Tongue (tissue), 2 donors: ENCODE results near the gene NKAPD1. TPM values are rescaled to one million over a fixed set of nuclear protein-coding genes. Genes with fewer than 3 reads are reported as not detected.
"Not testable (repeated sequence)": the region's sequence is repeated elsewhere in the genome, so short reads cannot be mapped to it uniquely, and the experiment has no call there.

Experiments used
- DNase-seq: peaks from one replicate; pipeline ENCODE4 v3.0.0-alpha.2; 2015
- total RNA-seq: library from RNA; depleted of rRNA; stranded (reverse); fragments of >200 nt; gene quantifications from one replicate; pipeline ENCODE4 v1.2.3, GENCODE V29; 2014

Gene NKAPD1, protein sequence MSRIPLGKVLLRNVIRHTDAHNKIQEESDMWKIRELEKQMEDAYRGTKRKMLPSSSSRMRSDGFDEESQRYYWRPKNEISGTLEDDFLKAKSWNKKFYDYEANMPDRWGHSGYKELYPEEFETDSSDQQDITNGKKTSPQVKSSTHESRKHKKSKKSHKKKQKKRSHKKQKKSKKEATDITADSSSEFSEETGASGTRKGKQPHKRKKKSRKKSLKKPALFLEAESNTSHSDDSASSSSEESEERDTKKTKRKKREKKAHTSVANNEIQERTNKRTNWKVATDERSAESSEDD
- 31.1 TPM for total RNA-seq

DNA sequence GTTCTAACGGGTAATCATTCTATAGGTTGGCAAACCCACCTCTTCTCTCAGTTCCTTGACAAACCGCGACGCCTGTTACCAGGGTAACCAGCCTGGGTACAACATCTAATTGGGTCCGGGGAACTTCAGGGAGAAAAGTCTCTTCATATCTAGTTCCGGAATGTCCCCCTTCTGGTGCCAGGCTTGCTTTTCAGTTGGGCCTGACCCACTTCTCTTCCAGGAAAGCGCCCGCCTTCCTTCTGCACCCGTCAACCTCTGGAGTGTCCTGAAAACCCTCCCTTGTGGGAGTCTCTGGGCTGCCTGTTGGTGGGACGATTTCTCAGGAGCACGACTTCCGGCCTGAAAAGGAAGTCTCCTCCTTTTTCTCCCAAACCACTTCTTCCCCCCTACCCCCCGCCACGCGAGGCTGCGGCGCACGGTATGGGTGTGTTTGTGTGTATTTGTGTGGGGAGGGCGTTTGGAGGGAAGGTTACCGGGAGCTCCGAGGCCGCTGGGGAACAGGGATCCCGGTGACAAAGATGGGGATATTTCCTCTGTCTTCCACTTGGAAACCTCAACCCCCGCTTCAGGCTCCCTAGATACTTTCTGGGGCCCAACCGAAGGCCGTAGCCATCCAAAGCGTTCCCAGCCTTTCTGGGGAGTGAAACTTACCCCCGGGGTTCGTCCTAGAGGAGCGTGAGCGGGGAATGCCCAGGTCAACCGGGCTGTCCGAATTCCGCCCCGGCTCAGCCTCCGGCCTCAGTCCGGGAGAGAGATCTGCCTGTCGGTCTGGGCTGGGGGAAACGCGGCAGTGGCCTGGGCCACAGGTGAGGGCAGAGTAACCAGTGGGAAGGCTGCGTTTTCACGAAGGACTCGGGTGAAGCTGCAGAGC, at the start of gene NKAPD1, which contains the start of gene PIH1D2:
Gene NKAPD1 (plus strand): TSS at position 359 of the 871 bp plus-strand sequence. CDS start 1,276 bp downstream, outside the sequence.
Gene PIH1D2 (minus strand): TSS at position 77 of the 871 bp plus-strand sequence. CDS start 843 bp downstream, outside the sequence.
- DNase-seq, result peak; percentile 91

DNA sequence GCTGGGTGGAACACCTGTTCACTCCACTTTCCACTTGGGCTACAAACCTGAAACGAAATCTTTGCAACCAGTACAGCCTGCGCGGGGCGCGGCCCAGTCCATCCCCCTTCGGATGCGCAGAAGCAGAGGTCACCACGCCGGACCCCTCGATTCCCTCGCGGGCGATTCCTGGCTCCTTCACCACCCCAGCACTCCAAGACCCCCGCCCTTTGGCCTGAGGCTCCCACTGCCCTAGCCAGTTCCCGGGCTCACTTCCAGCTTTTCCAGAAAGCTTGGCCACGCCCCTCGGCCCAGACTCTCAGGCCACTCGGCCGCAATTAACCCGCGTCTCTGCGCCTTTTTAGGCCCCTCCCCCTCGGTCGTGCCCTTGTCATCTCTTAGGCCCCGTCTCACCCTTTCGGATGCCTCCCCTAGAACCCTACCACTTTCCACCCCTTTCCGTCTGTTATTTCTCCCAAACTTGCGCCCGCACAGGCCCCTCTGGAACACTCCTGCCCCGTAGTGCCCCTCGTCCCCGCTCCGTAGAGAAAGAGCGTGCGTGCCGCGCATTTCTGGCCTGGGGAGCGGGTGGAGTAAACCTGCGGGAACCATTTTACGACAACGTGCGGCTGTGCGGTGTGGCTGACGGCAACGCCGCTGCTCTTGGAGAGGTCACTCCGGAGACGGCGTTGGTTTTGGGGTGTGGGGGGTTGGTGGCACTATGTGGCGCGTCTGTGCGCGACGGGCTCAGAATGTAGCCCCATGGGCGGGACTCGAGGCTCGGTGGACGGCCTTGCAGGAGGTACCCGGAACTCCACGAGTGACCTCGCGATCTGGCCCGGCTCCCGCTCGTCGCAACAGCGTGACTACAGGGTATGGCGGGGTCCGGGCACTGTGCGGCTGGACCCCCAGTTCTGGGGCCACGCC, 49.1 kb upstream of the NKAPD1 start, which contains the start of gene DLAT:
Gene DLAT (plus strand): TSS at position 636 of the 906 bp plus-strand sequence. CDS start 65 bp downstream, at position 701.
- peak; percentile 92 for DNase-seq

DNA sequence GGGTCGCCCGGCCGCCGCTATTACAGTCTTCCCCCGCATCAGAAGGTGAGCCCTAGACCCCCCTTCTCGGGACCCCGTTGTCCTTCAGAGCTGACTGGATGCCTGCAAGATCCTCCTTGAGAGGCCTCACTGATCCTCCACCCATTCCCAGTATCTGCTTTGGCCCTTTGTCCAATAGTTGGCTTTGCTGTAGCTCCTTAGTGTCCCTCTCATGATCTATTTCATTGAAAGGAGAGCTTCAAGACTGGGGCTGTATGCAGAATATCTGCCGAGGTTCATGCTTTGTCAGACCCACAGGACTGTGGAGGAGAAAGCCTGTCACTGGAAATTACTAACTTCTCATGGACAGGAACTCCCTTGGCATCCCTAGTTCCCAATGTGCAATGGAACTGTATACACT, 48.4 kb upstream of the NKAPD1 start:
- peak; percentile 36 for DNase-seq

DNA sequence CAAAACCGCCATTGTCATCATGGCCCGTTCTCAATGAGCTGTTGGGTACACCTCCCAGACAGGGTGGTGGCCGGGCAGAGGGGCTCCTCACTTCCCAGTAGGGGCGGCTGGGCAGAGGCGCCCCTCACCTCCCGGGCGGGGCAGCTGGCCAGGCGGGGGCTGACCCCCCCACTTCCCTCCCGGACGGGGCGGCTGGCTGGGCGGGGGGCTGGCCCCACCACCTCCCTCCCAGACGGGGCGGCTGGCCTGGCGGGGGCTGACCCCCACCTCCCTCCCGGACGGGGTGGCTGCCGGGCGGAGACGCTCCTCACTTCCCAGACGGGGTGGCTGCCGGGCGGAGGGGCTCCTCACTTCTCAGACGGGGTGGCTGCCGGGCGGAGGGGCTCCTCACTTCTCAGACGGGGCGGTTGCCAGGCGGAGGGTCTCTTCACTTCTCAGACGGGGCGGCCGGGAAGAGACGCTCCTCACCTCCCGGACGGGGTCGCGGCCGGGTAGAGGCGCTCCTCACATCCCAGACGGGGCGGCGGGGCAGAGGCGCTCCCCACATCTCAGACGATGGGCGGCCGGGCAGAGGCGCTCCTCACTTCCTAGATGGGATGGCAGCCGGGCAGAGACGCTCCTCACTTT, 47.2 kb upstream of the NKAPD1 start:
- not testable (repeated sequence) for DNase-seq

GRCh38 chr11:112029460-112029859, 44.6 kb upstream of the NKAPD1 start:
- no peak for DNase-seq

DNA sequence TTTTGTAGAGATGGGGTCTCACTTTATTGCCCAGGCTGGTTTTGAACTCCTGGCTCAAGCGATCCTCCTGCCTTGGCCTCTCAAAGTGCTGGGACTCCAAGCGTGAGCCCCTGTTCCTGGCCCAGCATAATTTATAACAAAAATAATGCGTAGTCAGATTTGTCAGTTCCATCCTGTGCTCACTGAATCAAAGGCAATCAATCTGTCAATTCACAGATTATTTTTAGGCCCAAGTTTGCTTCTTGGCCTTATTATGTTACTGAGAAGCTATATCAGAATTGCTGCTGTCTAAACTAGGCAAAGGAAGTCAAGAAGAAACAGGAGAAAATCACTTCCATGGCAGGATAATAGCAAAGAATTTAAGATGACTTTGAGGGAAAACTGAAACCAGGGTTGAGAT, 40.2 kb upstream of the NKAPD1 start:
- no peak for DNase-seq

DNA sequence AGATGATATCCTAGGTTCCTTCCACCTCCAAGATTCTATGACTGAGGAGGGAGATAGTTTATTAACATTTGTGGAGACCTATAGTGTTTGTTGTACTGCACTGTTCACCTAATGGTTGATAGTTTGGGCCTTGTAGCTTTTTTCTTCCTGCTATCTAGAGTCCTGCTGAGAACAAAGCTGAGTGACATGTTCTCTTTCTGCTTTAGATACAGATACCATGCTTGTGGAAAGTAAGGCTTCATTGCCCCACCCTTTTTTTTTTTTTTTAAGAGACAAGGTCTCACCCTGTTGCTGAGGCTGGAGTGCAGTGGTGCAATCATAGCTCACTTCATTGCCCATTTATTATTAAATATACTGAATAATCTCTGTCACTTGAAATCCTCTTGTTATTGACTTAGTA, 36.6 kb upstream of the NKAPD1 start:
- DNase-seq, result no peak

DNA sequence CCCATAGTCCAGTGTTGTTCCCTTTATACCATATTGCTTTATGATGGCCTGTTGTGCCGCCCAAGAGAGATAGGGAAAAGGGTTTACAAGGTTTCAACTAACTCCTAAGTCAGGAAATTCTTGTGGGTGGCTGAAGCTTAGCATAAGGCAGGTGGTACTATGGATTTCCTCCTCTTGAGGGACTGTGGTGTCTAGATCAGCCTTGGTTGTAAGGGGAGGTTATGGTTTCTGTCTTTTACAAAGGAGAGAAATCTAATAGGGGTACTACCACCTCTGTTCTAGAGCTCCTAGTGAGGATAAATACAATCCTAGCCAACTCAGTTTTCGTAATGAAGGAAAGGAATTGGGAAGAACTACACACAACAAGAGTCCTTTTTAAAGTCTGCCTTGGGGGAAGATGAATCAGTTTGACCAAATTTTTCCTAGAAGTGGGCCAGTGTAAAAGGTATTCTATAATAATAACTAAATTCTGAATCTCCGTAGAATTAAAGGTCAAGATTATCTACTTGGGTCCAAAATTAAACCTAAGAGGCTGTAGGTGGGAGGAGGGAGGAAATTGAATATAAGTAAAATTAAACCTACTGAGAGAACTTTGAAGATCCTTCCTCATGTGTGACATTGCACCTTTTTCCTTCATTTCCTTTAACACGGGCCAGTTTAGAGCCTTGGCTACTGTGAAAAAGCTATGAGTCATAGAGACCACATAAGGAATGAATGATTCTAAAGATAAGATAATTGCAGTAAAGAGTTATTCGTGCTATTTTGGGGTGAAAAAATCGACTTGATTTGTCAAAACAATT, 31.7 kb upstream of the NKAPD1 start:
- DNase-seq, result no peak

DNA sequence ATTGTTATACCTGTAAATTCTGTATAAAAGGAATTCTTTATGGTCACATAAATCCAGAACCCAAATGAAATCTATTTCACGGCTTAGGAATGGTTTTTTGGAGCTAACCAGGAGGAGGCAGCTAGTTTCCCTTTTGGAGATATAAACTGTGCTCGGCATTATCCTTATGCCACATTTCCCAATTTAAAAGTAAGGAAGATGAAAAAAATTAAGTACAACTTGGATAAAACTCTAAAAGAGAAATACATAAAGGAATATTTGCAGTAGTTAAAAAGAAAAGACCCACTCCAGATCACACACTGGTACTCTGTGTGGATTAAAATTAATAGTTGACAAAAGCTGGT, 31.2 kb upstream of the NKAPD1 start:
- DNase-seq, result no peak

DNA sequence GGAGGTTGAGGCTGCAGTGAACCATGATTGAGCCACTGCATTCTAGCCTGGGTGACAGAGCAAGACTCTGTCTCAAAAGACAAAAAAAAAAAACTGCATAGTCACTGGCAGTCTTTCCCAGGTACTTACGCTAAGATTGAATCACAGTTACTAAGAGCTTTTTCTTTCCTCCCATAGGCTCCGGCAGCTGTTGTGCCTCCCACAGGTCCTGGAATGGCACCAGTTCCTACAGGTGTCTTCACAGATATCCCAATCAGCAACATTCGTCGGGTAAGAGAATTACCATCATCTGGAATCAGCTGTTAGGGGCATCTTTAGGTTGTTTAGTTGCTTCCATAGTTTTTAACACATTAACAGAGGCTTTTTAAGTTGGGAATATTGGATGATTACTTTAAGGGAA, 29.1 kb upstream of the NKAPD1 start:
- DNase-seq, result no peak

- DNase-seq, result not testable (repeated sequence)
Observed at GRCh38 chr11:112046647-112047046, 27.5 kb upstream of the NKAPD1 start.

GRCh38 chr11:112048256-112048655, 25.8 kb upstream of the NKAPD1 start:
- not testable (repeated sequence) for DNase-seq

DNA sequence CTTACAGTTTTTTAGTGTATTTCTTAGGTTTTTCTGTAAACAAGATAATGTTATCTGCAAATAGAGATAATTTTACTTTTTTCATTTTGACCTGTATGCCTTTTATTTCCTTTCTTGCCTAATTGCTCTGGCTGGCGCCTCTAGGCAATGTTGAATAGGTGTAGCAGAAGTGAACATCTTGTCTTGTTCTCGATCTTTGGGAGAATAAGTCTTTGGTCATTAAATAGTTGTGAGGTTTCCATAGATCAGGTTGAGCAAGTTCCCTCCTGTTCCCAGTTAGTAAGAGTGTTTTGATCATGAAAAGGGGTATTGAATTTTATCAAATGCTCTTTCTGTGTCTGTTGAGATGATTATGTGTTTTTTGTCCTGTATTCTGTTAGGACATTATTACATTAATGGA, 24.3 kb upstream of the NKAPD1 start:
- no peak for DNase-seq

- no peak for DNase-seq
Observed at GRCh38 chr11:112050721-112051120, 23.4 kb upstream of the NKAPD1 start.

- DNase-seq, result no peak
Observed at GRCh38 chr11:112051768-112052167, 22.3 kb upstream of the NKAPD1 start.

DNA sequence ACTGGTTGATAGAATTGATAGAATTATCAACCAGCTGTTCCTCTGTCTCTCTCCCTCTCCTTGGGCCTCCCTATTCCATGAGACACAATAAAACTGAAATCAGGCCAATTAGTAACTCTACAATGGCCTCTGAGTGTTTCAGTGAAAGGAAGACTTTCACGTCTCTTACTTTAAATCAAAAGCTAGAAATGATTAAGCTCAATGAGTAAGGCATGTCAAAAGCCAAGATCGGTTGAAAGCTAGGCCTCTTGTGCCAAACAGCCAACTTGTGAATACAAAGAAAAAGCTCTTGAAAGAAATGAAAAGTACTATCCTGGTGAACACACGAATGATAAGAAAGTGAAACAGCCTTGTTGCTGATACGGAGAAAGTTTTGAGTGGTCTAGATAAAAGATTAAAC, 16.9 kb upstream of the NKAPD1 start:
- DNase-seq, result no peak

- no peak for DNase-seq
Observed at GRCh38 chr11:112058103-112058502, 16.0 kb upstream of the NKAPD1 start.

DNA sequence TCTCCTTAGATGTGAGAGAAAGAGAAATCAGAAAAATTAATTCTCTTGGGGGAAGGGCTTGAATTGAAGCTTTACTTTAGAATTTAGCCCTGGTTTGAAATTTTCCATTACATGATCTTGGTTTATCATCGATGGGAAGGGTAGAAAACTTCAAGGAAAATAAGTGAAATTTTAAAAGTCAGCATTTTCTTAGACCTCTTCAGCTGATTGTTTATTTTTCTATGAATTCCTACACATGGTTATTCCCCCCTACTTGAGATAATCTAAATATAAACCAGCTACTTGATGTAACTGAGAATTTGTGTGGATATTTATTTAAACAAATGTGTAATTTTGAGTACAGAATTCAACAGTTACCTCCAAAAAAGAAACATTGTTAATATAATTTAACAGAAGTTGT, 11.2 kb upstream of the NKAPD1 start:
- DNase-seq, result no peak

GRCh38 chr11:112082729-112083128, 8.6 kb downstream of the NKAPD1 start:
- DNase-seq, result no peak

GRCh38 chr11:112085822-112086421, 11.8 kb downstream of the NKAPD1 start:
- DNase-seq, result no peak
